ENCODE results near the gene IGFL3.
"Not testable (repeated sequence)": the region's sequence is repeated elsewhere in the genome, so short reads cannot be mapped to it uniquely, and the experiment has no call there.

Gene IGFL3

DNA sequence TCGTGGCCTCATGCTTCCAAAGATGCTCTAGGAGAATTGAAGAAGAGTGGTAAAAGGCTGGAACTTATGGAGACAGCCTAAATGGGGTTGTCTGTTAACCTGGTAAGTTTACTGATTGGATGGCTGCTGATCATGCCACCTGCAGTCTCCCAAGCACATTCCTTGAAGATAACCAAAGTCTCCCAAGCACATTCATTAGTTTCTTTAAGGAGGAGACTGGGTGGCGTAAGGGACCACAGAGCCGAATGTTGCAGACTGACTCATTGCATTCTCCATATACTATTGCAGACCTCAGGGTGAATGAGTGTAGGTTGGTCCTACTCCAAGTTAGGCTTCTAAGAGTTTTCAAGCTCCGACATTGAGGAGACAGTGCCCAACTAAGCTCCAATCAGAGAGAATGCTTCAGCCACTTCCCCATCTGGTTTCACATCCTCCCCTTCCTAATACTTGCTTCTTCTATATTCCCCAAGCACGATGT is at the start of gene IGFL3:
Gene IGFL3 (minus strand): TSS at position 51 of the 478 bp plus-strand sequence. CDS start 39 bp downstream, at position 12.
- TF ChIP-seq, protein P1, sequence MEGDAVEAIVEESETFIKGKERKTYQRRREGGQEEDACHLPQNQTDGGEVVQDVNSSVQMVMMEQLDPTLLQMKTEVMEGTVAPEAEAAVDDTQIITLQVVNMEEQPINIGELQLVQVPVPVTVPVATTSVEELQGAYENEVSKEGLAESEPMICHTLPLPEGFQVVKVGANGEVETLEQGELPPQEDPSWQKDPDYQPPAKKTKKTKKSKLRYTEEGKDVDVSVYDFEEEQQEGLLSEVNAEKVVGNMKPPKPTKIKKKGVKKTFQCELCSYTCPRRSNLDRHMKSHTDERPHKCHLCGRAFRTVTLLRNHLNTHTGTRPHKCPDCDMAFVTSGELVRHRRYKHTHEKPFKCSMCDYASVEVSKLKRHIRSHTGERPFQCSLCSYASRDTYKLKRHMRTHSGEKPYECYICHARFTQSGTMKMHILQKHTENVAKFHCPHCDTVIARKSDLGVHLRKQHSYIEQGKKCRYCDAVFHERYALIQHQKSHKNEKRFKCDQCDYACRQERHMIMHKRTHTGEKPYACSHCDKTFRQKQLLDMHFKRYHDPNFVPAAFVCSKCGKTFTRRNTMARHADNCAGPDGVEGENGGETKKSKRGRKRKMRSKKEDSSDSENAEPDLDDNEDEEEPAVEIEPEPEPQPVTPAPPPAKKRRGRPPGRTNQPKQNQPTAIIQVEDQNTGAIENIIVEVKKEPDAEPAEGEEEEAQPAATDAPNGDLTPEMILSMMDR (IDR thresholded peaks at IDR 0.05), result no peak
- Histone ChIP-seq H3K4me3 (no peak within 1 kb of the TSS), H3K27ac (no peak within 1 kb of the TSS)
- DNase-seq (ENCODE audit: low spot score), result no peak

DNA sequence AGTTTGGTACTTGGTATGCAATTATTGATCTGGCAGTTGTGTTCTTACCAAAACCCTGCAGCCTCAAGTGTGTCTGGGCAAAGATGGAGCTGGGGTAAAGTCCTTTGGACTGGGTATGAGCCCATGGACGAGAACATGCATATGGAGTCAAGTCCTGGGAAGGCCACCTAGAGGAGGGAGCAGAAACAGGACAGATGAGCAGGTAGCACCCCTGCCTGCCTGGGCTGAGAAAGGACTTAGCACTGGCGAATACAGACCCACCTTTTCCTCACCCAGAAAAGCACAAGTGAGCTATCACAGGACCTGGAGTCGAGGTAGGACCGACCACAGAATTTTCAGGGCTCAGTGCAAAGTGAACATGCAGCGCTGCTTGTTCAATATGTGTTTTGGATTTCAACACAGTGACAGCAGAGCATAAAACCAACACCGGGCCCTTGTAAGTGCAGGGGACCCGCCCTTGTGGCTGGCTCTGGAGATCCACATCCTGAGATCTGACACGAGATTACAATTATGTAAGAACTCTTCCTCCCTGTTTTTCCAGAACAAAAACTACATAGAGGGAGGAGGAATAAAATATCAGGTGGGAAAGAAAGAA is 49.5 kb upstream of the IGFL3 start:
- Histone ChIP-seq H3K4me3 (no peak overlapping the region), H3K27ac (no peak overlapping the region)
- TF ChIP-seq, protein P1 (IDR thresholded peaks at IDR 0.05), result no peak
- no peak for DNase-seq (ENCODE audit: low spot score)

DNA sequence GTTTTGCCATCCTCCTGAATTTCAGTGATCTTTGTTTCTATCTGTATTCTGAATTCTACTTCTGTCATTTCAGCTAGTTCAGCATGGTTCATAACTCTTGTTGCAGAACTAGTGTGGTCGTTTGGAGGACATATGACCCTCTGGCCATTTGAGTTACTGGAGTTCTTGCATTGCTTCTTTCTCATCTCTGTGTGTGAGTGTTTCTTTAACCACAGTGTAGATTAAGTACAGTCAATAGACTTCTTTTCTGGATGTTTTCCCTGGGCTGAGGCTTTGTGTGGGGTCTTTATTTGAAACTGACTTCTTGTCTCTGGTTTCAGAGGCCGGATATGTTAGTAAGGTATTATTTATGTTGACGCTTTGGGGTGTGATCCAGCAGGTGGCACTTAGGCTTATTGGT is 38.2 kb upstream of the IGFL3 start:
- no peak for DNase-seq (ENCODE audit: low spot score)
- Histone ChIP-seq H3K4me3 (no peak overlapping the region), H3K27ac (no peak overlapping the region)
- TF ChIP-seq, protein P1 (IDR thresholded peaks at IDR 0.05), result no peak

DNA sequence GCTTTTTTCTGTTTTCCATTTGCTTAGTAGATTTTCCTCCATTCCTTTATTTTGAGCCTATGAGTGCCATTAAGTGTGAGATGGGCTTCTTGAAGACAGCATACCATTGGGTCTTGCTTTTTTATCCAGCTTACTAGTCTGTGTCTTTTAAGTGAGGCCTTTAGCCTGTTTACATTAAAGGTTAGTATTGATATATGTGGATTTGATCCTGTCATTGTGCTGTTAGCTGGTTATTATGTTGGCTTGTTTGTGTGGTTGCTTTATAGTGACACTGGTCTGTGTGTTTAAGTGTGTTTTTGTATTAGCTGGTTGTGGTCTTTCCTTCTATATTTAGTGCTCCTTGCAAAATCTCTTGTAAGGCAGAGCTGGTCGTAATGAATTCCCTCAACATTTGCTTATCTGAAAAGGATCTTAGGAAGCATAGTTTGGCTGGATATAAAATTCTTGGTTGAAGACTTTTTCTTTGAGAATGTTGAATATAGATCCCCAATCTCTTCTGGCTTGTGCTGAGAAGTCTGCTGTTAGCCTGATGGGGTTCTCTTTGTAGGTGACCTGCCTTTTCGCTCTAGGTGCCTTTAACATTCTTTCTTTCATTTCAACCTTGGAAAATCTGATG is 37.3 kb upstream of the IGFL3 start:
- DNase-seq (ENCODE audit: low spot score); H3K4me3 ChIP-seq; H3K27ac ChIP-seq: not testable (repeated sequence)

DNA sequence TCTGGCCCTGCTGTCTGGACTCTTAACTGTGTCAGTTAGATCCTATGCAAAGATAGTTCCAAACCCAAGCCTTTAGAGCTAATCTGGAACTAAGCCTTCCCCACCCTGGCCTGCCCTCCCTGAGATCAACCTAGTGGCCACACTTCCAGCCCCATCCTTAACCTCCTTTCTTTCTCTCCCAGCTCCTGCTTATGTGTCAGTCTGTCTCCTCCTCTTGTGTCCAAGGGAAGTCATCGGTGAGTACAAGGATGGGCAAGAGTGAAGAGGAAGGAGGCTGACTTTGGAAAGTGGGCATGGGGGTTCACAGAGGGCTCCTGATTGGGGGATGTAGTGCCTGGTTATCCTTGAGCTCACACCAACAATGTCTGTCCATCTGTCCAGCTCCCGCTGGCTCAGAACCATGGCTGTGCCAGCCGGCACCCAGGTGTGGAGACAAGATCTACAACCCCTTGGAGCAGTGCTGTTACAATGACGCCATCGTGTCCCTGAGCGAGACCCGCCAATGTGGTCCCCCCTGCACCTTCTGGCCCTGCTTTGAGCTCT is 35.8 kb upstream of the IGFL3 start:
- Histone ChIP-seq H3K4me3 (no peak overlapping the region), H3K27ac (no peak overlapping the region)
- DNase-seq (ENCODE audit: low spot score), result no peak
- TF ChIP-seq, protein P1 (IDR thresholded peaks at IDR 0.05), result no peak

DNA sequence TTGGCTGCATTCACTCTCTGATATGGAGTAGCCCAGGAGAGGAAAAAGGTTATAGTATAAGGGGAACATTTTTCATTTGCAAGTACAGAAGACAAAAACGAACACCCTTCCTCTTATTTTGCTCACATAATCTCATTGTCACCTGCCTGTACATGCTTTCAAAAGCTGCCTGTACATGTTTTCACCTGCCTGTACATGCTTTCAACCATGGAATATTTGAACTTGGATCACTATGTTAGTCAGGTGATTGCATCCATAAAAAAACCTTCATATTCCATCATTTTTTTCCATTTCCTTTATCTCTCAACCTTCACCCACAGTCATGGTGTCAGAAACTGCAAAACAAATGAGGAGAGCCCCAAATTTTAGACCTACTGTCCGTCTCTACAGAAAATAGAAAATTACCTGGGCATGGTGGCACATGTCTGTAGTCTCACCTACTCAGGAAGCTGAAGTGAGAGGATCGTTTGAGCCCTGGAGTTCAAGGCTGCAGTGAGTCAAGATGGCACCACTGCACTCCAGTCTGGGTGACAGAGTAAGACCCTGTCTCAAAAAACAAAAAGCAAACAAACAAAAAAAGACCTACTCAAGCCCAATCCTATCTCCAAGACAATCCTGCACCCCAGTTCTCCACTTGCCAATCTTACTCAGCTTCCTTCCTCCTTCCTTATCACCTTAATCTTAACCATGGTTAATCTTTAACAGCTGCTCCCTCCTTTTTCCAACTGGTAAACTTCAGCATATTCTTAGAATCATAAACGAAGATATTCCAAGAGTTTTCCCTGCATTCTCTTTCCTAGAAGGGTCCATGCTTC is 35.1 kb upstream of the IGFL3 start:
- TF ChIP-seq, protein P1 (IDR thresholded peaks at IDR 0.05), result no peak
- no peak for DNase-seq (ENCODE audit: low spot score)
- Histone ChIP-seq H3K4me3 (no peak overlapping the region), H3K27ac (no peak overlapping the region)

DNA sequence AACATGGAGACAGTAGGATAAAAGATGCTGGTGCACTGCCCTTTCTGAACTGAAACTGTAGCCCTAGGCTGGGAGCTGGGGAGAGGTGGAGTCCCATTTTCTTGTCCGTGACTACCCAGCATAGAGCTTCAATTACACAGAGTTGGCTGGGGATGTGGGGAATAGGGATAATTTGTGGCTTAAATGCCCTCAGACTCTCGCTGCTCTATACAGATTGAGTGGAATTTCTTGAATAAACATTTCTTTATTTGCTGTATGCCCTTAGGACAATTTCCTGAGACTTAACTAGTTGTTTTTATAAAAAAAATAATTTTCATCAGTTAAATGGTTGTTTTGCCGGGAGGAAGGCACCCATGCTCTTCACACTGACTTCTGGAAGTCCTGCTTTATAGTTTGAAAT is 30.7 kb upstream of the IGFL3 start:
- no peak overlapping the region for H3K27ac ChIP-seq
- TF ChIP-seq, protein P1 (IDR thresholded peaks at IDR 0.05), result no peak
- no peak for DNase-seq (ENCODE audit: low spot score)
- H3K4me3 ChIP-seq, result no peak overlapping the region
